ENCODE results near the gene PPFIA1. TPM values are rescaled to one million over a fixed set of nuclear protein-coding genes. Genes with fewer than 3 reads are reported as not detected.
A peak's percentile ranks its signal among the peaks of the same experiment; 100 is the strongest.
"Not testable (repeated sequence)": the region's sequence is repeated elsewhere in the genome, so short reads cannot be mapped to it uniquely, and the experiment has no call there.

PPFIA1 gene
- total and polyA plus RNA-seq, 7 donors = 13.2 to 62.1 (median 43.4) TPM

GRCh38 chr11:70383664-70384565, 113.4 kb downstream of the PPFIA1 start:
- Histone ChIP-seq H3K4me3 (no peak overlapping the region), H3K4me1 (peaks cover 0 to 36% (median 31%) of the 10 kb centered on the region in 4 donors), H3K36me3 (peaks cover 0 to 8% (median 3%) of the 10 kb centered on the region in 4 donors), H3K9me3 (no peaks in the 10 kb centered on the region), H3K27me3 (no peaks in the 10 kb centered on the region), H3K27ac (peak overlapping the region; percentile 38 to 81 (median 62))
- DNase-seq = no peak
- intact Hi-C loops (cut with DNase I) = no loop called here
- TF ChIP-seq POLR2AphosphoS5 (IDR thresholded peaks at IDR 0.05) (no peak), EP300 (IDR thresholded peaks at IDR 0.05) (no peak), POLR2A (IDR thresholded peaks at IDR 0.05) (no peak), CTCF (IDR thresholded peaks at IDR 0.05) (no peak)
- 84 to 93% methylated on average over 11 of the region's 11 CpGs for WGBS, 2 donors

DNA sequence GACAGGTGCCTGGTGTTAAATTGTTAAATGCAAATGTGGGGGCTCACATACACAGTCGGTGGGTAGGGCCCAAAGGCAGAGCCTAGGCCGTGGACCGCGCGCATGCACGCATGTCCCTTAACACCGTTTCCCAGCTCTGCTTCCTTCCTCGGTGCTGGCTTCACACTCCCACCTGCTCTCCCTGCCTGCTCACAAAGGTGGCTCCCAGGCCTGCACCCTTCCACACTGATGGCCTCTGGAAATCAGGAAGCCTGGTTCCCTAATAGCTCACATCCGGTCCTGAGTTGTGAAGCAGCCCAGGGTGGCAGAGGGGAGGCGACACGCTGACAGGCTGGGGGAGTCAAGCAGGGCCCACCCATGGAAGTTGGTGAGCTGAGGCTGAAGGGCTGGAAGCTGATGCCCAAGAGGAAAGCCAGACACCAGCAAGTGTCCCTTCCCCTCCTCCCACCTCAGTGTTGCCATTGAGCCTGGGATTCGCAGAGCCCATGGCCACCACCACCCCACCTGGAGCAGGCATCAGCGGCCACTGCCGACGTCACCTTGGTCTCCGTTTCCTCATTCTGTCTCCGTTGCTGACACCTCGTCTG, 114.2 kb downstream of the PPFIA1 start:
- DNase-seq = no peak
- TF ChIP-seq POLR2AphosphoS5 (IDR thresholded peaks at IDR 0.05) (no peak), CTCF (IDR thresholded peaks at IDR 0.05) (no peak), POLR2A (IDR thresholded peaks at IDR 0.05) (no peak), EP300 (IDR thresholded peaks at IDR 0.05) (no peak)
- peak overlapping the region; percentile 27 to 81 (median 62) for H3K27ac ChIP-seq
- no peaks in the 10 kb centered on the region for H3K9me3 ChIP-seq
- no peak overlapping the region for H3K4me3 ChIP-seq
- H3K4me1 ChIP-seq = peaks cover 0 to 36% (median 31%) of the 10 kb centered on the region in 4 donors
- intact Hi-C loops (cut with DNase I) = no loop called here
- peaks cover 0 to 4% (median 1%) of the 10 kb centered on the region in 4 donors for H3K36me3 ChIP-seq
- H3K27me3 ChIP-seq = no peaks in the 10 kb centered on the region
- 91 to 93% methylated on average over 18 of the region's 18 CpGs for WGBS, 2 donors

DNA sequence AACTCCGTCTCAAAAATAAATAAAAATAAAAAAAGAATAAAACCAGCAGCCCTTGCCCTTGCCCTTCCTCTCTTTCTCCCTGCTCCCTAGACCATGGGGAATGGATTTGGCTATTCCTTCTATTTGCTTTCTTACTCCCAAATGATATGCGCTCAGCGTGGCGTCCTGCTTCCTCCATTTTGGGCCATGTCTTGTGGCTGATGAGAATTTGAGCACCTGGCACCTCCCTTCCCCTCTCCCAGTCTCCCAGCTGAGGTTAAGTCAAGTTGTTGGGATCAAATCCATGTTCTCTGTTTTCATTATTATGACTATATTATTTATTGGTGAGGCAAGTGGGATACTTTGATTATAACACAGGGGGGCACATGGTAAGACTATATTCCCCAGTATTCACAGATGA, 117.1 kb downstream of the PPFIA1 start:
- H3K27ac ChIP-seq = no peak overlapping the region
- peak; percentile 24 for DNase-seq
- no peak for TF ChIP-seq EP300 (IDR thresholded peaks at IDR 0.05)
- TF ChIP-seq CTCF (IDR thresholded peaks at IDR 0.05) = no peak
- no peak for TF ChIP-seq POLR2A (IDR thresholded peaks at IDR 0.05)
- TF ChIP-seq POLR2AphosphoS5 (IDR thresholded peaks at IDR 0.05) = no peak
- WGBS, 2 donors = 96% methylated on average over 4 of the region's 4 CpGs
- no peaks in the 10 kb centered on the region for H3K27me3 ChIP-seq
- peaks cover 0 to 4% (median 0%) of the 10 kb centered on the region in 4 donors for H3K36me3 ChIP-seq
- H3K4me3 ChIP-seq = no peak overlapping the region
- intact Hi-C loops (cut with DNase I) = no loop called here
- H3K9me3 ChIP-seq = no peaks in the 10 kb centered on the region
- H3K4me1 ChIP-seq = peaks cover 0 to 23% (median 21%) of the 10 kb centered on the region in 4 donors

- no peak overlapping the region for H3K27ac ChIP-seq
These were observed 118.7 kb downstream of the PPFIA1 start for GRCh38 chr11:70389201-70389600.

DNA sequence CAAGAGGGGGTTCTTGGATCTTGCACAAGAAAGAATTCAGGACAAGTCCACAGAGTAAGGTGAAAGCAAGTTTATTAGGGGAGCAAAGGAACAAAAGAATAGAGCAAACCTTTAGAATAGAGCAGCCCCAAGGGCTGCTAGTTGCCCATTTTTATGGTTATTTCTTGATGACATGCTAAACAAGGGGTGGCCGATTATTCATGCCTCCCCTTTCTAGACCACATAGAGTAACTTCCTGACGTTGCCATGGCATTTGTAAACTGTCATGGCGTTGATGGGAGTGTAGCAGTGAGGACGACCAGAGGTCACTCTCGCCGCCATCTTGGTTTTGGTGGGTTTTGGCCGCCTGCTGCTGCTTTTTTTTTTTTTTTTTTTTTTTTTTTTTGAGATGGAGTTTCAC, 120.4 kb downstream of the PPFIA1 start:
- intact Hi-C loops (cut with DNase I) = loop anchor here (10.0 kb wide), 1 partner anchor 716 kb away; the partner anchor contains the start of gene LTO1
- not testable (repeated sequence) for H3K36me3 ChIP-seq, H3K27ac ChIP-seq, H3K4me3 ChIP-seq, H3K9me3 ChIP-seq, H3K27me3 ChIP-seq, H3K4me1 ChIP-seq
- DNase-seq = peak; percentile 24
- WGBS, 2 donors = 94% methylated on average over 7 of the region's 7 CpGs

More at GRCh38 chr11:70389201-70389600, 118.7 kb downstream of the PPFIA1 start:
- TF ChIP-seq POLR2A (IDR thresholded peaks at IDR 0.05) (no peak), POLR2AphosphoS5 (IDR thresholded peaks at IDR 0.05) (no peak), CTCF (IDR thresholded peaks at IDR 0.05) (no peak), EP300 (IDR thresholded peaks at IDR 0.05) (no peak)
- Histone ChIP-seq H3K4me3 (no peak overlapping the region), H3K9me3 (no peaks in the 10 kb centered on the region), H3K27me3 (no peaks in the 10 kb centered on the region), H3K36me3 (peaks cover 0 to 4% (median 0%) of the 10 kb centered on the region in 4 donors), H3K4me1 (peaks cover 0 to 9% (median 6%) of the 10 kb centered on the region in 4 donors)
- intact Hi-C loops (cut with DNase I) = no loop called here
- DNase-seq = no peak
- WGBS, 2 donors = 82 to 94% methylated on average over 6 of the region's 6 CpGs

All from sigmoid colon (tissue), 7 donors.